ENCODE measurements around the gene P2RX2.

DNA sequence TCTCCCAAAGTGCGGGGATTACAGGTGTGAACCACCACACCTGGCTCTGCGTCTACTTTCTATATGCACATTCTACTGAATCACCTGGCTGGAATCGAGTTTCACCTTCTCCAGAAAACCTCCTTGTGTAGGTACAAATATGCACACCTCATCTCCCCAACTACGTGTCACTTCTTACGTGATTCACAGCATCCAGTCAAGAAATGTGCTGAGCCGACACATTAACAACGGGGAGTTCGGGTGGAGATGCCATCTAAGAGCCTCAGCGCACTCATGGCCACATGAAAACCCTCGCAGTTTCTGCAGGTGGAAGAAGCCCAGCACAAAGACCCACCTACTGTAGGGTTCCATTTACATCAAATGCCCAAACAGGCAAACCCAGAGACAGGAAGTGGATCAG, 29.3 kb downstream of the P2RX2 start:
- no peak for TF ChIP-seq EZH2 (IDR thresholded peaks at IDR 0.05; ENCODE audit: insufficient read depth, low read length)
- TF ChIP-seq, protein P1, sequence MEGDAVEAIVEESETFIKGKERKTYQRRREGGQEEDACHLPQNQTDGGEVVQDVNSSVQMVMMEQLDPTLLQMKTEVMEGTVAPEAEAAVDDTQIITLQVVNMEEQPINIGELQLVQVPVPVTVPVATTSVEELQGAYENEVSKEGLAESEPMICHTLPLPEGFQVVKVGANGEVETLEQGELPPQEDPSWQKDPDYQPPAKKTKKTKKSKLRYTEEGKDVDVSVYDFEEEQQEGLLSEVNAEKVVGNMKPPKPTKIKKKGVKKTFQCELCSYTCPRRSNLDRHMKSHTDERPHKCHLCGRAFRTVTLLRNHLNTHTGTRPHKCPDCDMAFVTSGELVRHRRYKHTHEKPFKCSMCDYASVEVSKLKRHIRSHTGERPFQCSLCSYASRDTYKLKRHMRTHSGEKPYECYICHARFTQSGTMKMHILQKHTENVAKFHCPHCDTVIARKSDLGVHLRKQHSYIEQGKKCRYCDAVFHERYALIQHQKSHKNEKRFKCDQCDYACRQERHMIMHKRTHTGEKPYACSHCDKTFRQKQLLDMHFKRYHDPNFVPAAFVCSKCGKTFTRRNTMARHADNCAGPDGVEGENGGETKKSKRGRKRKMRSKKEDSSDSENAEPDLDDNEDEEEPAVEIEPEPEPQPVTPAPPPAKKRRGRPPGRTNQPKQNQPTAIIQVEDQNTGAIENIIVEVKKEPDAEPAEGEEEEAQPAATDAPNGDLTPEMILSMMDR (IDR thresholded peaks at IDR 0.05; ENCODE audit: insufficient read depth, low read depth, low read length): no peak

Measured in astrocyte (in vitro differentiated cells and primary cell).